A172 (cell line): ENCODE measurements around the gene PHACTR1. TPM values are rescaled to one million over a fixed set of nuclear protein-coding genes. Genes with fewer than 3 reads are reported as not detected.
"Not testable (repeated sequence)": the region's sequence is repeated elsewhere in the genome, so short reads cannot be mapped to it uniquely, and the experiment has no call there.

Experiments
- DNase-seq: peaks from one replicate; pipeline ENCODE4 v3.0.0-alpha.2; 2015; ENCODE audit warnings: low spot score
- total RNA-seq: library from RNA; depleted of rRNA; stranded (reverse); fragments of >200 nt; shearing (Covaris generic); gene quantifications from 2 replicates; pipeline ENCODE4 v1.2.3, GENCODE V29; 2014; rRNA removed

The PHACTR1 gene
- total RNA-seq, result 0.55 and 1.6 TPM in 2 replicates

DNA sequence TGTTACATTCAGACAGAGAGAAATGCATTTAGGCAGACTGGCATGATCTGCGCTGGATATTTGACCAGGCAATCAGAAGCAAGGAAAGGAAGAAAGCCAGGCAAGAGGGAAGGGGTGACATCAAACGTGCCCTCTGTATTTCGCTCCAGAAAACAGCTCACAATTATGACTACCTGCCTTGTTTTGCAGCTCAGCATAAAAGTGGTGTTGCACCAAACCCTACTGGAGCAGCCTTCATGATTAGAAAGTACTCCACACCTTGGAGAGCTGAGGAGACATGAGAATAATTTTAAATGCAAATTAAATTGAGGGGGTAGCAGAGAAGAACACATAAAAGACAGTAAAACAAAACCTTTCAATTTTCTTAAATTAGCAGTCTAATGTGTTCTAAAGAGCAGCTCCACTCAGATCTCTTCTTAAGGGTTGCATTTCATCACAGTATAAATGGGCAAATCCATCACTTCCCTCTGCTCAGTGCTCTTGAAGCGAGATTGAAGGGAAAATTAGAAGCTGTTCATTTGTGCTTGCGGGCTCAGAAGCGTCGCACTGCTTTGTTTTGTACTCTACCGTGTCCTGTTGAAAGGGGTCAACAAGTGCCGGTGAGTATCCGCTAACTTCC is at the start of gene PHACTR1:
Gene PHACTR1 (plus strand): TSS at position 470 of the 619 bp plus-strand sequence.
- DNase-seq, result no peak

DNA sequence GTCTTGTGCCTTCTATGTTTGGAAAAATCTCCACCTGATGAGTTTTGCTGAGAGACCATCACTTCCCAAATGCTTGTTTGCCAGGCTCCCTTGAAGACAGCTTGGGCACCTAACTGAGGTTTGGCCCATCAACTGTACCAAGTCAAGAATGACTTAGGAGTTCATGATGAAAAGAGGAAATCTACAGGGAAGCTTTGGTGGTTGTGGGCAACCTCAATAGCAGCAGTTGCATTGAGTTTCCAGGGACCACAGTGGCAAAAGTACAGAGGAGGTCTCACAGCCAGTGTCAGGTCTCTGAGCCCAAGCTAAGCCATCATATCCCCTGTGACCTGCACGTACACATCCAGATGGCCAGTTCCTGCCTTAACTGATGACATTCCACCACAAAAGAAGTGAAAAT is 49.7 kb upstream of the PHACTR1 start:
- DNase-seq, result no peak

DNA sequence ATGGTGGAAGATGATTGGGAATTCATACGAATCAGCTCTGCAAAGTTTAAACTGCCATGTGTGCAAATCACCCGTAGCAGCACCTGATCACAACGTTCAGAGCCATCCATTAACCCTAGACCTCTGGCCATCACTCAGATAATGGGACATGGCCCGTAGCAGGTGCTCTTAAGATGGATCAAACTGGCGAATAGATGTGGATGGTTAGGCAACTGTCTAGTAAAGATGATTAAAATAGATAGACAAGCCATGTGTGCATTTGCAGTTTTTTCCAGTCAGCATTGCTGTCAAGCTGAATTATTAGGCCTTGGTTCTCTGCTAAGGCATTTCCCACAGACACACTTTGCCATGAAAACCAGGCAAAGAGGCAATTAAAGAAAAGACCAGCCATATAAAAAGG is 40.6 kb upstream of the PHACTR1 start:
- DNase-seq, result no peak

DNA sequence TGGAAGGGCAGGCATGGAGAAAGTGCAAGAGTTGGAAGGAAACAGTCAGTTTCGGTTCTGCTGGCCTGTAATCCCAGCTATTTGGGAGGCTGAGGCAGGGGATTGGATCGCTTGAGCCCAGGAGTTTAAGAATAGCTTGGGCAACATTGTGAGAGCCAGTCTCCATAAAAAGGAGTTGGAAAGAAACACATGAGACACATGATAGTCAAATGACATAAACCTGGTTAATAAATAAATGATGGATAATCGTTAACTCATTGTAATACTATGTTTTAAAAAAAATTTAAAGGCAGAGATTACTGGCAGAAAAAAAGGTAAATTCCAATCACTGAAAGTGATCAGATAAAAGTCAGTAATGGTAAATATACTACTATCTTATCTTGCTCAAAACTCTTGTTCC is 37.2 kb upstream of the PHACTR1 start:
- DNase-seq, result no peak

DNA sequence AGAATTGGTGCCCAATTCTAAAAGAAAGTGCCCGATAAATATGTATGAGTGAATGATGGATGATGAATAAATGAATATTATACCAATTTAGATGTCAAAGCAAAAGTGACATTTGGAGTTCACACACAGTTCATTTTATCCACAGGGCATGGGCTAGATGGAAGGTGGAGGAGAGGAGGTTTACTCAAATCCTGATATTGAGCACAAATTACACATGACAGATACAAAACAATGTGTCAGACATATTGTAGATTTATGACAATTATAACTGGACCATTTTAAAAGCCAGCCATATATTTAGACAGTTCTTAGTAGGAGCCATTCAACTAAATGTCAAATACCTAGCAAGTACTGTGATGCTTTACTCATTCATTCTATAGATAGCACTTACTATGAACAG is 23.4 kb upstream of the PHACTR1 start:
- no peak for DNase-seq

DNA sequence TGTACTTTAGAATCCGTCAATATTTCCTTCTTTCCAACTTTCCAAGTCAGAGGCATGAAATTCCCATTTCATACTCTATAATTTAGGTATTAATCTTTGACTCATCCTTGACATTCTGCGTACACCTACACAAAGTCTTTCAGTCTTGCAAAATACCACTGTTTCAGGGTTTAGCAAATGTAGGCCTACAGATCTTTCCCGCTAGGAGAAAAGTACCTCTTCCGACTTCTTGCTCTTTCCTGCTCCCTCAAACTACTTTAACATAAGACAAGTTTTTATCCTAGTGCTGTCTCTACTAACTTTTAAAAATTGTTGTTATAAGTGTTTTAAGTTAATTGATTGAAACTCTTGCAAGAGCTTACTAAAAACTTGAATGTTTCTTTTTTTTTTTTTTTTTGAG is 18.3 kb upstream of the PHACTR1 start:
- DNase-seq, result no peak

DNA sequence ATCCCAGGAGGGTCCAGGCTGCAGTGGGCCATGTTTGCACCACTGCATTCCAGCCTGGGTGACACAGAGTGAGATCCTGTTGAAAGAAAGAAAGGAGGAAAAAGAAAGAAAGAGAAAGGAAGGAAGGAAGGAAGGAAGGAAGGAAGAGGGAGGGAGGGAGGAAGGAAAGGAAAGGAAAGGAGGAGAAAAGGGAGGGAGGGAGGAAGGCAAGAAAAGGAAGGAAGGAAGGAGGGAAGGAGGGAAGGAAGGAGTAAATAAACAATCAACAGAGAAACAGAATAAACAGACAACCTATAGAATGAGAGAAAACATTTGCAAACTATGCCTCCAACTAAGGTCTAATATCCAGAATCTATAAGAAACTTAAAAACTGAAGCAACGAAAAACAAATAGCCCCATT is 11.6 kb upstream of the PHACTR1 start:
- DNase-seq, result no peak

DNA sequence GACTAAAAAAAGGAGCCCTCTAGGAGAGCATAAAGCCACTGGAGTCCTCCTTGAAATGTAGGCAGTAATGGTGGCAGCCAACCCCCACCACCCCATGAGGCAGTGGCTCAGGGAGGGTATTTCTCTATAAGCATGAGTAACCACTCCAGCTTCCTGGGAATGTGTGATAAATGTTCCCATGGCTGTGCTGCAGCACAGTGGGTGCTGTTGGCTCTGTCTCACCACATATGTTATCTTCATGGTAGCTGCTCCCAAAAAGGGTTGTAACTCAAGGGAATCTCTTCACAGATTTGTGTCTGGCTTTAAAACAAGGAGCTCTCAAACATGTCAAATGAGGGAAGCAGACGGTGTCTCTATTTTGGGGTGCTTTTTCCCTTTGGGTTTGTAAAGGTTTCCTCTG is 7.5 kb upstream of the PHACTR1 start:
- peak; percentile 62 for DNase-seq

DNA sequence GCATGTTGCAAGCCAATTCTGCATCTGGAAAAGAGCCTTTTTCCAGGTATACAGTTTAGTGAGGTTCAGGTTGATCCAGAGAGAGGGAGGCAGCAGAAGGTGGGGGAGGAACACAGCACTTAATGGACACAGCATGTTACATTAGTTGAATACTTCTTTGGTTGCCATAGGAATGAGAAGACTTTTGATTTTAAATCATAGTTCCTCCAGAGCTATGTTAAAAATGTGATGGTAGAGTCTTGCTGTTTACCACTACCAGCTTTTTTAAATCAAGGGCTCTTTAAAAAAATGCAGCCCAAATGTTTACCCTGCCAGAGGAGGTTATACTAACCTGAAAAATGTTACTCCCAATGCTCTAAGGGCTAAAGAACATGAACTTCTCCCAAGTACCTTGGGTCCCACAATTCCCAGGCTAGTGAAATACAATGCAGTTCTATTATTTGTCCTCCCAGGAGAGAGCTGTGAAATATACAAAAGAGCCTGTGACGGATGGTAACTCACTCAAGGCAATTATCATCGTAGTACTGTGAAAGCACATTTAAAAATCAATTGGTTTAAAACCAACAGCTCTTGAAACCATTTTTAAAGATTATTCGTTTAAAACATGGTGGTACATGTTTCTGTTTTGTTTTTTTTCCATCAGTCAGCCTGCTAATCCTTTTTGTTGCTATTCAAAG is 6.9 kb upstream of the PHACTR1 start:
- no peak for DNase-seq

DNA sequence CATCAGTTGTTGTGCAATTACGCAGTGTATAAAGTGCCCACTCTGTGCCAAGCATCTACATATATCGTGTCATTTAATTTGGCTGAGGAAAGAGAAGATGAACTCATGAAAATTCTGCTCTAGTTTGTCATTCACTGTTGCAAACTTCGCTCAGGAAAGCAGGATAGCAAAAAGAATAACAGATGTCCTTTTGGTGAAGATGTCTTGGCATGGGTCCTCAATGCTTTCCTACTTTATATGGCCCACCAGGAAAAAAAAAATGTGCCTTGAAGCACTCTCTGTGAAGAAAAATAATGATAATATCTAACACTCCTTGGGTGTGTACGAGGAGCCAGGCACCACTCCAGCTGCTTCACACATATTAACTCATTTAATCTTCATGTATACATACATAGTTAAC is 5.6 kb upstream of the PHACTR1 start:
- no peak for DNase-seq

DNA sequence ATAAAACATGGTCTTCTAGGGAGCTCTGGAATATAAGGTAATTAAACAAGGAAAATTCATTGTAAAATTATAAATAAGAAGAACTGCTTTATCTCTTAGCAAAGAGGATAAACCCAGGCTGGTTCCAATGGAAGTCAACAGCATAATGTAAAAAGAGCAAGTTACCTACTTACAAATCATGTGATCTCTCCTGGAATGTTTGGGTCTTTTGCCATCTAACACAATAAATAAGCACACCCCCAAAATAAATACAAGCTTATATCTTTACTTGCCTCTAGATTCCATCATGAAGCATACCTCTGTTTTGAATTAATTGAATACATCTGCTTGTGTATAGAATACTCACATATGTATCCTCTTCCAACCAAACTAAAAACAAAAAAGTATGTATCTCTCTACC is 2.5 kb upstream of the PHACTR1 start:
- DNase-seq, result no peak

DNA sequence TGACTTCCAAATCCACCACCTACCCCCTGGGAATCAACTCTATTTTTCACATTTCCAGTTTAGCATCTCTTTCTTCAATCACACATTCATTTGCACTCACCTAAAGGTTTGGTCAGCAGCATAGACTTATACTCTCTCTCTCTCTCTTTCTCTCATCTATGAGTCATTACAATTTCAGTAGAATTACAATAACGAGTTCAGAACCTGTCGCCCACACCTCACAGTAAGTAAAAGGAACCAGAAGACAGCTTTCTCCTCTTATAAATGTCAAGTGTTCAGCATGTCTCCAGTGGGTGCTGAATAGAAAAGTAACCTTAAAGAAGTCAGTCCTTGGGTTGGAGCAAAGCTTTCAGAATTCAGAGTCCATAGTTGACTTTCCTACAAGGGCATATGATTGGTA is 1.1 kb upstream of the PHACTR1 start:
- no peak for DNase-seq

DNA sequence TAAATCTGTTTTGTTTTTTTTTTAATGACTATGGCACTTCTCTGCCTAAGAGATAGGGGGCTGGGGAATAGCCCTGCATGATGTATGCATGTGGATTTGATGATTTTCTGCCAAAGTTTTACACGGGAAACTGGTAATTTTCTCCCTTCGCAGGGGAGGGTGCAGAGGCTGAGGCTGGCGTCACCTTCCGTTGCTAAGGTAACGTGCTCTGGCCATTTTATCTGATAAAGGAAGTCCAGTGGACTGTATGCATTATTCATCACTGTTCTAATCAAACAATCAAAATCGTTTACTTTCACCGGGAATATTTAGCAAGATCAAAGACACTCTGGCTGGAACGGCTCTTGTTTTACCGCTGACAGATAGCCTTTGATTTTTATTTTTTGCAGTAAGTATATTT is 789 bp downstream of the PHACTR1 start:
- no peak for DNase-seq

DNA sequence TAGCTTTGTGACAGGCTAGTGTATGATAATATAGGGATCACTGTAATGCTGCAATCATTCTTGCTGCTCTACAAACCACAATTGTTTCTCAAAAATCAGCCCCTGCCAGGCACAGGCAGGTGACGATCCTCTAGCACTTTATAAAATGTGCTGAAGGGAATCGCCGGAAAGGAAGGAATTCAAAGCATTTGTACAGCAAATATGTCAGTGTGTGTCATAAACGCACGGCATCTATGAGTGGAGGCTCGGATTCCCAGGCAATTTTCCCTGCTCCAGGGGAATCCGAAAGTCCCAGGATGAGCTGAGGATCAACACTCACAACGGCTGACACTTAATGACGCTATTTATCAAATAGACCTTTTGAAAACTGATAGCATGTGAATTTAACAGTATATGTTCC is 1.4 kb downstream of the PHACTR1 start:
- peak; percentile 44 for DNase-seq

DNA sequence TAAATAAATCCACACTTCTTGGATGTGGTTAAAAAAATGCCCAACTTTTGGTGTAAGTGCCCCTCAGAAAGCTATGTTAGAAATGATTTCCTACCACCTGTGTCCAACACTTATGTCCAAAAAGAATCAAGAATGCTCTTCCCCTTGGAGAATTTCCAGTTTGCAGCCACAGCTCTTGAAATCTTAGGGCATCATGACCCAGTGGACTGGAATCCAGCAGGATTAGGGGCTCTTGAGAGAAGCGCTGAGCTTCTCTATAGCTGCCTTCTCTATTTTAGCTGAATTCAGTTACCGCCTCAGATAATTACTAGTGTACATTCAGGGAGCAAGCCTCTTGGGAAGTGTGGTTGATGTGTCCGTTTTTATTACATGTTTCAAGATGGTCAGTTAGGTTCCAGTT is 2.5 kb downstream of the PHACTR1 start:
- DNase-seq, result no peak

DNA sequence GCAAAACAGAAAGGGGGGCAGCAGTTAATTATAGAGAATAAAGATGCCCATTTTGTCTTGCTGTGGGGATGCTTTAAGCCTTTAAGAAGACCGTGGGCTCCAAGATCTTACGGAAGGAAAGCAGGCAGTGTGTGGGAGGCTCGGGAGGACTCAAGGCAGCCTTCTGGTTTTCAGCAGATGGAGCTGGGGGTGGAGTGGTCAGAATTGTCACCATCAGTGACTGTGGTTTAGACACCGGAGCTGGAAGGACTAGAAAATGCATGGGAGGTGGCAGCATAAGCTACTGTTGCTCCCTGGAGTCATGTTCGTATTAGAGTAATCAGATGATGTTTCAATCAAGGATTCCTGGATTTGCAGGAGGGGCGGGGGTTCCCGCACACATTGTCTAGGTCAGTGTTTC is 3.7 kb downstream of the PHACTR1 start:
- DNase-seq, result no peak

DNA sequence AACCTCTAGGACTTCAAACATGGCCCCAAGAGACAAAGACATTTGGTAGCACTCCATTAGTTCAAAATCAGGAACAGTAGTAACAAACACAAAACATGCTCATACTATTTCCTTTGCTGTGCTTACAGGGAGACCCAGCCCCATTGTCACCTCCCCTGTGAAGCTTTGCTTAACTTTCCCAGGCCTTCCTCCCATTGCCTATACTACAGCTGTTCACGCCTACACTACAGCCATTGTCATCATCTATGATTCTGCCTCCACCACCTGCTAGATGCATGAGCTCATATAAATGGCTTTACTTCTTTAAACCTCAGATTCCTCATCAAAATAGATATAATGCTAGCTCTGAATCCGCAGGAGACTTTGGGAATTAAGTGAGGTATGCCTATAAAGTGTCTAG is 8.7 kb downstream of the PHACTR1 start:
- DNase-seq, result no peak

DNA sequence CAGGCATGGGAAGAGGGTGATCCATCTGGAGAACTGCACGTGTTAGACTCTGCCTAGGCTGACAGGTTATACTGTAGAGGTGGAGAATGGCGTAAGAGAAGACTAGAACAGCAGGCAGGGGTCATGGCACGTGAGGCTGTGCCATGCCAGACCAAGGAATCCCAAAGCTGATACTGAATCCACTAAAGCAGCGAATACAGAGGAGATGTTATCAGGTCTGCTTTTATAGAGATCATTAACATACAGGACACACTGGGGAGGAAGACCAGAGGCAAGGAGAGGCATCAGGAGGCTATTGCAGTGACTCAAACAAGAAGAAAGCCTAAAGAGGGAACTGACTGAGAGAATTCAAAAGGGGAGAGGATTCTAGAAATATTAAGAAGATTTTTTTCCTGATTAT is 12.9 kb downstream of the PHACTR1 start:
- no peak for DNase-seq

DNA sequence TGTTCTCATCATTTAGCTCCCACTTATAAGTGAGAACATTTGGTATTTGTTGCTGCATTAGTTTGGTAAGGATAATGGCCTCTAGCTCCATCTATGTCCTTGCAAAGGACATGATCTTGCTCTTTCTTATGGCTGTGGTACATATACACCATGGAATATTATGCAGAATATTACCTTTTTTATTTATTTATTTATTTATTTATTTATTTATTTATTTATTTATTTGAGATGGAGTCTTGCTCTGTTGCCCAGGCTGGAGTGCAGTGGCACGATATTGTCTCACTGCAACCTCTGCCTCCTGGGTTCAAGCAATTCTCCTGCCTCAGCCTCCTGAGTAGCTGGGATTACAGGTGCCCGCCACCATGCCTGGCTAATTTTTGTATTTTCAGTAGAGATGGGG is 14.2 kb downstream of the PHACTR1 start:
- DNase-seq, result not testable (repeated sequence)

DNA sequence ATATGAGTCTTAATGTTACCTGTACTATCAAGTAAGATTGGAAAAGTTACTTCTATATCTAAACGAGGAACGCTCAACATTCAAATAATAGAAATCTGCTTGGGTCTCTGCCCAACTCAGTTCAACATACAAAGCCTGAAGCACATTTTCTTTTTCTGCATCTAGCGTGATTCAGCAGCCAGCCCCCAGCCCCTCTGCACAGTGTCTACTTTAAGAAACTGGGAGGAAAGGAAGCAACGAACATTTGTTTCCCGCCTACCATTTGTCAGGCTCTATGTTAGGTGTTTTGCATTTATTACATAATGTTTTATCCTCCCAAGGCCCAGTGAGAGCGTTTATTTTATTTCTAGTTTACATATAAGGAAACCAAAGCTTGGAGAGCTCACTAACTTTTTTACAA is 17.3 kb downstream of the PHACTR1 start:
- DNase-seq, result no peak

DNA sequence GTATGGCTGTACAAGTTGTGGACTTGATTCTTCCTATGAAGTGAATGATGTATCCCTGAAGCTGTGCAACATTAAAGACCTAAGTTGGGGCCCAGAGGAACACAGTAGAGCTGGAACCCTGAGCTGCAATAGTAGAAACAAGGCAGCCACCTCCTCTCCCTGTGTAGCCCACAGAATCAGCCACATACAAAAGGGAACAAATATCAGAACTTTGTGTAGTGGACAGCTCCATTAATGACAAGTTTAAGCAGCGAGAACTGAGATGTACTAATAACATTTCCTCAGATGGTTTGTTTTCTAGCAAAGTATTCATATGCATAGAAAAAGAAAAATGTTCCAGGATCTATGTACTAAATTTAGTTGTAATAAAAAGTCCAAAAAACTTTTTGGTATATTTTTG is 19.2 kb downstream of the PHACTR1 start:
- no peak for DNase-seq

DNA sequence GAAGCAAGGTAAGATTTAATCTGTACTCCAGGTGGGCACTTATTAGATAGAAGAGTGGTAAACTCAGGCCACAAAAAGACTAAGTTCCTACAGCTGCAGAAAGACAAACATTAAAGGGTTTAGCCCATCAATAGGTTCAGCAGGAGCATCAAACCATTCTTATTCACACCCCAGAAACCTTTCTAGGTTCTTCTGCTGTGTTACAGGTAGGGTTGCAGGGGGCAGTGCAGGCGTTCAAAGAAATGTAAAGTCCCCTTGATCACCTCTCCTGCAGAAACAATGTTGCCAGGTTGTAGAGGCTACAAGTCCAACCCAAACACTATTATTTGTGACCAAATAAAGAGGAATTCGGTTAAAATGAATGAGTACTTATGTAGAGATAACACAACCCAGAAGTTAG is 31.8 kb downstream of the PHACTR1 start:
- DNase-seq, result no peak

DNA sequence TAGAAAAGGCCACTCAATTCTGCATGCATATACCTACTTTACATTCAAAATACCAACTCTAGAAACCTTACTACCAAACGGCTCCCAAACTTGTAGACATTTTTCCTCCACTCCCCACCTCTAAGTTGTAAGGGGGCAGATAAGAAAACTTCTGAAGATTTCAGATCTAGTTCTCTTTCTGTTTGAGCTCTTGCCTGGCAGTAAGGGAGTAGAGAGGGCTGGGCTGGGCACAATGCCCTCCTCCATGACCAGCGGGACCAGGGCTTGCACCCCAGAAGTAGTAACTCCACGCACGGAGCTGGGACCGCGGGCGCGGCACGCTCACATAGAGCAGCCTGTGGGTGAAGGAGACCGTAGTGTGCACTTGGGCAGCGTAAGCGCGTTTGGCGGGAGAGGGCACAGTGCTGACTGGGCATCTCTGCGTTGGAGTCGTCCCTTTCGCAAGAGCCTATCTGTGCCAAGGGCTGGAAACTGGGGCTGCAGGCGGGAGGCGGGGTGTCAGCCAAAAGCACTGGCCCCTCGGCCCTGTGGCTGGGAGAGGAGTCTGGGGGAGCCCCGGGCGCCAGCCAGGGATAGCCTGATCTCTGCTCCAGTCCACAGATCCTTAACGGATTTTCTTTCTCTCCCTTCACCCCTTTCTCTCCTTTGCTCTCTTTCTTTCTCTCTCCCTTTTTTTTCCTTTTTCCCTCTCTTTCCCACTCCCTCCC is 32.4 kb downstream of the PHACTR1 start:
- no peak for DNase-seq
